Esophagus muscularis mucosa (tissue), 4 donors: ENCODE results near the gene MZF1. TPM values are rescaled to one million over a fixed set of nuclear protein-coding genes. Genes with fewer than 3 reads are reported as not detected.
"Not testable (repeated sequence)": the region's sequence is repeated elsewhere in the genome, so short reads cannot be mapped to it uniquely, and the experiment has no call there.

Experiments used
- DNase-seq: peaks from one replicate; pipeline ENCODE4 v3.0.0-alpha.2; 2017; ENCODE audit errors: extremely low spot score
- H3K27ac ChIP-seq, 4 donors: fragments of 200-600 bp; sonication (generic); replicated peaks in 1 of 4; 1 replicate in 3 of 4; 2 replicates in 1 of 4; pipeline ENCODE4 v1.5.1; 2016 to 2019; ENCODE audit warnings: mild to moderate bottlenecking in 1 of 4
- H3K27me3 ChIP-seq, 4 donors: fragments of 200-600 bp; sonication (generic); one replicate each; pipeline versions ENCODE4 v1.5.1 to v1.6.0; 2016 to 2019
- H3K36me3 ChIP-seq, 4 donors: fragments of 200-600 bp; sonication (generic); one replicate each; pipeline ENCODE4 v1.5.1; 2016 to 2019
- H3K4me1 ChIP-seq, 4 donors: fragments of 200-600 bp; sonication (generic); one replicate each; pipeline ENCODE4 v1.5.1; 2016 to 2019
- H3K4me3 ChIP-seq, 4 donors: fragments of 200-600 bp; sonication (generic); 1 replicate in 2 of 4; 2 replicates in 2 of 4; pipeline ENCODE4 v1.5.1; 2016 to 2019; ENCODE audit warnings: mild to moderate bottlenecking in 4 of 4, moderate library complexity in 1 of 4
- H3K9me3 ChIP-seq, 4 donors: fragments of 200-600 bp; sonication (generic); 1 replicate in 3 of 4; 2 replicates in 1 of 4; pipeline ENCODE4 v1.5.1; 2016 to 2019
- EP300 ChIP-seq: sonication (generic); formaldehyde crosslinking; IDR thresholded peaks from one replicate; pipeline ENCODE4 v1.6.1; 2017; ENCODE audit warnings: antibody characterized with exemption
- POLR2A ChIP-seq: fragments of 450-650 bp; IDR thresholded peaks from one replicate; pipeline ENCODE4 v1.6.1; 2017; ENCODE audit warnings: antibody characterized with exemption, moderate library complexity, mild to moderate bottlenecking, low read depth
- POLR2AphosphoS5 ChIP-seq, 2 donors: sonication (generic); formaldehyde crosslinking; IDR thresholded peaks; one replicate each; pipeline ENCODE4 v1.6.1; 2017; ENCODE audit warnings: antibody characterized with exemption in 2 of 2
- WGBS: methylation state at CpG from one replicate; pipeline ENCODE4 v1.1.5; 2018; 5-methylcytosine and 5-hydroxymethylcytosine counted together
- intact Hi-C: fragments of 100-400 bp; cut with DNase I; formaldehyde crosslinking; loops from one replicate; pipeline ENCODE4 v1.15.1; 2023
- total RNA-seq, 4 donors: library from RNA; depleted of rRNA; stranded (reverse); fragments of >200 nt; gene quantifications; one replicate each; pipeline versions ENCODE4 v1.1.0 to v1.2.1, GENCODE V29; 2016
- TF ChIP-seq, protein P1 (sequence below), 3 experiments: fragments of 200-600 bp in 2 of 3; fragments of 450-650 bp in 1 of 3; sonication (generic) in 2 of 3; IDR thresholded peaks; one replicate each; pipeline ENCODE4 v1.5.1; 2017 to 2019; ENCODE audit warnings: antibody characterized with exemption in 3 of 3, mild to moderate bottlenecking in 2 of 3, moderate library complexity in 1 of 3

Gene MZF1
- total RNA-seq, 4 donors from 2014 or later = 20.5 to 29.3 (median 22.4) TPM

DNA sequence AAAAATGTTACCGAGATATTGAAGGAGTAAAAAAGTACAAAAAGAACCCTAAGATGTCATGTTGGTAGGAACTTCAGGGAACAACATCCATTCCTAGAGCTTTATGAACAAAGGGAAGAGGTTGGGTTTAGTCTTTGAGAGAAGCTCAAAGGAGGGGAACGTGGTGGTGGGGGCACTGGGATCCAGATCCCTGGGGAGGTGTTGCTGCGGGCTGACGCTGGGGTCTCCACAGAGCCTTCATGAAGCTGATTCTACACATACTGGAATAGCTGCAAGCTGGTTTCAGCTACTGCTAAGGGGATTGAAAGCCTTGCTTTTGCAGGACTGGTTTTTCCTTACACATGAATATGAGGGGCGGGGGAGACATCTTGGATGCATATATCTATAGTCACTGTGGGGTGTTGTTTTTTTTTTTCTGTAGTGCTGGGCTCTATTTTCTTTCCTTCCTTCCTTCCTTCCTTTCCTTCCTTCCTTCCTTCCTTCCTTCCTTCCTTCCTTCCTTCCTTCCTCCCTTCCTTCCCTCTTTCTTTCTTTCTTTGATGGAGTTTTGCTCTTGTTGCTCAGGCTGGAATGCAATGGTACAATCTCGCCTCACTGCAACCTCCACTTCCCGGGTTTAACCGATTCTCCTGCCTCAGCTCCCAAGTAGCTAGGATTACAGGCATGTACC is 6.5 kb upstream of the MZF1 start:
- Histone ChIP-seq H3K4me1 (peaks cover 25 to 59% (median 45%) of the 10 kb centered on the region in 4 donors), H3K36me3 (peaks cover 15 to 37% (median 29%) of the 10 kb centered on the region in 4 donors), H3K9me3 (no peaks in the 10 kb centered on the region), H3K27ac (peak overlapping the region in 3 of 4 donors; percentile 77 to 84 (median 82)), H3K4me3 (no peak overlapping the region), H3K27me3 (no peaks in the 10 kb centered on the region)
- 90% methylated on average over 8 of the region's 8 CpGs for whole genome bisulfite sequencing
- no peak for DNase-seq
- intact Hi-C loops = no loop called here
- TF ChIP-seq POLR2AphosphoS5 (IDR thresholded peaks at IDR 0.05) = no peak

DNA sequence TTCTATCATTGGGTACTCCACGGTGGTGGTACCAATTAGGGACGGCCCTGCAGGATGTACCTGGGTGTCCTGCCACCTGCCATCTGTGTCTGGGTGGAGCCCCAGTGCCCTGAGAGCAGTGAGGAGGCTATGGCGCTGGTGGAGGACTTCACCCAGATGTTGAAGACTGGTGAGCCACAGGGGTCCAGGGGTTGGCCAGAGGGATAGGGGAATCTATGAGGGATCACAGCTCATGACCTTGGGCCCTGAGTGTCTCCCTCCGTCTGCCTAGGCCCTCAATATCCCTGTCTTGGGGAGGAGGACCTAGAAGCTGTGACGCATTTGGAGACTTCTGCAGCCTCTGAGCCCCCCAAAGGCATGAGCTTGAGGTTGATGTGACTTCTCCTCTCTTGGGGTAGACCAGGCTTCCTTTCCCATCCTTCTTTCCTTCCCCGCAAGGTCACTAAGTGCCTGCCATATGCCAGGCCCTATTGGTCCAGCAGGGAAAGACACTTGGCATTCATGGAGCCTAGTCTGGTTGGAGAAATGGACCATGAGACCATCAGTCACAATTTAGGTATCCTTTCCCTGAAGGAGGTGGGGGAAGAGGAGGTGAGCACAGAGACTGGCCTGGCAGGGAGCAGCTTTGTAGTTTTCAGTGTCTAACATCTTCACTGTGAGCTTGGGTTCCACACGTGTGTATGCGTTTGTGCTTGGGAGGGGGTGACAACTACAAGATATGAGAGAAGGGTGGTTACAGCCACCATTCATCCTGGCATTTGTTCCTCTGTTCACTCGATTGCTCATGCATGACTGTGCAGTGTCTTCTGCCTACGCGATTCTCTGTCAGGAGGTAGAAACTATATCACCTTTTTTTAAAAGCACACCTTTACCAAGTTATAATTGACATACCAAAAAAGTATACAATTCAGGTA is 5.1 kb upstream of the MZF1 start:
- Histone ChIP-seq H3K9me3 (no peaks in the 10 kb centered on the region), H3K27me3 (no peaks in the 10 kb centered on the region), H3K4me1 (peaks cover 32 to 70% (median 56%) of the 10 kb centered on the region in 4 donors), H3K27ac (peak overlapping the region in 1 of 4 donors; percentile 3), H3K4me3 (no peak overlapping the region), H3K36me3 (peaks cover 15 to 27% (median 18%) of the 10 kb centered on the region in 4 donors)
- TF ChIP-seq POLR2A (no peak), POLR2AphosphoS5 (IDR thresholded peaks at IDR 0.05) (no peak), EP300 (no peak)
- TF ChIP-seq, protein P1, sequence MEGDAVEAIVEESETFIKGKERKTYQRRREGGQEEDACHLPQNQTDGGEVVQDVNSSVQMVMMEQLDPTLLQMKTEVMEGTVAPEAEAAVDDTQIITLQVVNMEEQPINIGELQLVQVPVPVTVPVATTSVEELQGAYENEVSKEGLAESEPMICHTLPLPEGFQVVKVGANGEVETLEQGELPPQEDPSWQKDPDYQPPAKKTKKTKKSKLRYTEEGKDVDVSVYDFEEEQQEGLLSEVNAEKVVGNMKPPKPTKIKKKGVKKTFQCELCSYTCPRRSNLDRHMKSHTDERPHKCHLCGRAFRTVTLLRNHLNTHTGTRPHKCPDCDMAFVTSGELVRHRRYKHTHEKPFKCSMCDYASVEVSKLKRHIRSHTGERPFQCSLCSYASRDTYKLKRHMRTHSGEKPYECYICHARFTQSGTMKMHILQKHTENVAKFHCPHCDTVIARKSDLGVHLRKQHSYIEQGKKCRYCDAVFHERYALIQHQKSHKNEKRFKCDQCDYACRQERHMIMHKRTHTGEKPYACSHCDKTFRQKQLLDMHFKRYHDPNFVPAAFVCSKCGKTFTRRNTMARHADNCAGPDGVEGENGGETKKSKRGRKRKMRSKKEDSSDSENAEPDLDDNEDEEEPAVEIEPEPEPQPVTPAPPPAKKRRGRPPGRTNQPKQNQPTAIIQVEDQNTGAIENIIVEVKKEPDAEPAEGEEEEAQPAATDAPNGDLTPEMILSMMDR (IDR thresholded peaks at IDR 0.05) = no peak
- 89% methylated on average over 11 of the region's 11 CpGs for WGBS
- DNase-seq = no peak
- intact Hi-C loops = no loop called here

DNA sequence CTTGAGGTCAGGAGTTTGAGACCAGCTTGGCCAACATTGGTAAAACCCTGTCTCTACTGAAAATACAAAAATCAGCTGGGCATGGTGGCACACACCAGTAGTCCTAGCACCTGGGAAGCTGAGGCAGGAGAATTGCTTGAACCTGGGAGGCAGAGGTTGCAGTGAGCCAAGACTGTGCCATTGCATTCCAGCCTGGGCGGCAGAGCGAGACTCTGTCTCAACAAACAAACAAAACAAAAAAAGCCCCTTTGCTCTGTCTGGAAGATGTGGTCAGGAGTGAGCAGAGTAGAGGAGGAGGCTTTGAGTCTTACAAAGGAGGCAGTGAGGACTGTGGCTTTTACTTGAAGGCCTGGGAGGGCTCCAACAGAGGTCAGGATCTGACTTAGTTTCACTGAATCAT is 4.4 kb upstream of the MZF1 start:
- Histone ChIP-seq H3K36me3 (peaks cover 11 to 20% (median 12%) of the 10 kb centered on the region in 4 donors), H3K4me1 (peaks cover 32 to 70% (median 56%) of the 10 kb centered on the region in 4 donors)
- H3K27ac ChIP-seq, H3K4me3 ChIP-seq, intact Hi-C loops, H3K9me3 ChIP-seq, H3K27me3 ChIP-seq, DNase-seq: not testable (repeated sequence)
- WGBS = 86% methylated on average over 2 of the region's 2 CpGs

DNA sequence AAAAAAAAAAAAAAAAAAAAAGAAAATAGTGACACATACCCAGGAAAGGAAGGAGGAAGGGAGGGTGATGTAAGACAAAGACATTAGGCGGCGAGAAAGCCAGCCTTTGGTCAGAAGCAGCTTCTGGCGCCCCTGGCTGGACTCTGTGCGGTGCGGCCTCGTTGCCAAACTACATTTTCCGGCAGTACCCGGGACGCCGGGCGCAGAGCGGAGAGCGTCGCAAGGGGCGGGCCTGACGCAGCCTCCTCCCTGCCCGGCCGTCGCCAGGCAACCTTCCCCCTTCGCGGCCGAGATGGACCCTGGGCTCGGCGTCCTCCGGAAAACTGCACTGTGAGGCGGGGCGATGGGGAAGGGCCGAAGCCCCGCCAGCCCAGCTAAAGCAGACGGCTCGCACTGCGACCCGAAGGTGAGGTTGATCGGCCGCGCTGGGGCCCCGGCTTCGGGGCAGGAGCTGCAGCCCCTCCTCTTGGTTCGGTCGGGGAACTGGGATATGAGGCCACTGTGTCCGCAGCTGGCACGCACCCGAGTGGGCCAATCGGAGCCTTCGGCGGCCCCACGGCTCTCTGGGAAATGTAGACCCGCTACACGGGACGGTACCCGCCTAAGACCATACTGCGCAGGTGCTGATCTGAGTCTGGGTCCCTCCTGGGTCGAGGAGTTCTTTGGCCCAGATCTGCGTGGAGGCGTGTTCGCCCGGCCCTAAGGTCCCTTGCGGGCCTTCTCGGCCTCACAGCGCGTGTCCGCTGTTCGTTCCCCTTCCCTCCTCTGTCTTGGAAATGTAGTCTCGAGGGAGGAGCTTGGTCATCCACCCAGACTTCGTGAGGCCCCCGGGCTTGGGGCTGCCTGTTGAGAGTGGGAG is 2.3 kb upstream of the MZF1 start:
- Histone ChIP-seq H3K9me3 (no peaks in the 10 kb centered on the region), H3K27ac (peak overlapping the region; percentile 91 to 99 (median 96)), H3K4me1 (peaks cover 26 to 70% (median 51%) of the 10 kb centered on the region in 4 donors), H3K4me3 (peak overlapping the region; percentile 82 to 90 (median 84)), H3K36me3 (peaks cover 0 to 21% (median 10%) of the 10 kb centered on the region in 4 donors), H3K27me3 (no peaks in the 10 kb centered on the region)
- 0% methylated on average over 29 of the region's 66 CpGs for WGBS
- peak; percentile 97 for DNase-seq
- intact Hi-C loops = no loop called here
- TF ChIP-seq, protein P1 (IDR thresholded peaks at IDR 0.05) = peak in 1 of 3 experiments; percentile 24
- peak; percentile 53 for TF ChIP-seq POLR2A
- no peak for TF ChIP-seq EP300
- TF ChIP-seq POLR2AphosphoS5 (IDR thresholded peaks at IDR 0.05) = peak; percentile 84 to 89

DNA sequence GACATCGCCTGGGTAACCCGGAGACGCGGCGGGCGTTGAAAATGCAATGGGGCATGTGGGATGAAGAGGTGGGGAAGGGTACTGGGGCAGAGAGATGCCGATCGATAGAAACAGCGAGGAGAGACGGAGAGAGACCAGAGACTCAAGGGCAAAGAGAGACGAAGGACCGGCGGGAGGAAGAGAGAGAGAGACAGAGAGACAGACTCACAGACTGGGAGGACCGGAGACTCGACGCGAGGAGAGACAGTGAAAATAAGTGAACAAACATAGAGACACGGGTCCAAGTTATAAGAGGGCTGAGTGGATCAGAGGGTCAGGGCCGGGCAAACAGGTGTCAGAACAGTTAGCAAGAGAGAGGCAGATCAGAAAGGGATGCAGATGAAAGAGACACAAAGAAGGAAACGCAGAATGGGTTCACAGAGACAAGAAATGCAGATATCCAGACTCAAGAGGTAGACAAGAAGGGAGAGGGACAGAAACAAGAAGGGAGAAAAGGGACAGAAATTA is 576 bp upstream of the MZF1 start:
- Histone ChIP-seq H3K27me3 (no peaks in the 10 kb centered on the region), H3K9me3 (no peaks in the 10 kb centered on the region), H3K4me3 (peak overlapping the region; percentile 64 to 87 (median 67)), H3K4me1 (peaks cover 26 to 60% (median 50%) of the 10 kb centered on the region in 4 donors), H3K36me3 (peaks cover 0 to 38% (median 23%) of the 10 kb centered on the region in 4 donors), H3K27ac (peak overlapping the region; percentile 91 to 99 (median 96))
- no peak for DNase-seq
- intact Hi-C loops = no loop called here
- WGBS = under 1% methylated on average over 20 of the region's 20 CpGs
- TF ChIP-seq POLR2A (no peak), EP300 (no peak), POLR2AphosphoS5 (IDR thresholded peaks at IDR 0.05) (no peak)
- TF ChIP-seq, protein P1 (IDR thresholded peaks at IDR 0.05) = no peak
